HEK293 (cell line): ENCODE data around the gene LRPPRC.
A peak's percentile ranks its signal among the peaks of the same experiment; 100 is the strongest.

ENCODE experiments used
- CTCF ChIA-PET: fragments of 350-600 bp; formaldehyde crosslinking; extraction: SDS; loops from one replicate; lab custom pipeline; 2021; ENCODE audit warnings: antibody characterized with exemption; lab: Yijun Ruan, JAX
- POLR2A ChIA-PET: fragments of 300-600 bp; formaldehyde crosslinking; extraction: SDS; loops from one replicate; lab custom pipeline; 2020; ENCODE audit warnings: antibody characterized with exemption, inconsistent platforms; lab: Yijun Ruan, JAX
- H3K27ac ChIP-seq: fragments of 200-500 bp; sonication (Bioruptor generic); 2 replicates; pipeline ENCODE4 v1.5.1; 2014; ENCODE audit warnings: low read depth, low read length, control low read depth, inconsistent platforms; ENCODE audit errors: extremely low read depth
- H3K36me3 ChIP-seq, 2 experiments: fragments of 200-500 bp in 1 of 2; sonication (Bioruptor generic) in 1 of 2; 1 replicate in 1 of 2; 2 replicates in 1 of 2; pipeline ENCODE4 v1.5.1; 2014 to 2017; ENCODE audit warnings: inconsistent platforms in 2 of 2, low read length in 2 of 2; ENCODE audit not compliant: control insufficient read depth in 2 of 2, insufficient read depth in 1 of 2
- H3K4me1 ChIP-seq: fragments of 200-500 bp; sonication (Bioruptor generic); 2 replicates; pipeline ENCODE4 v1.5.1; 2014; ENCODE audit warnings: mild to moderate bottlenecking, low read length, inconsistent platforms; ENCODE audit not compliant: control insufficient read depth, insufficient read depth
- H3K4me3 ChIP-seq: 2 replicates; pipeline ENCODE4 v1.5.1; 2011; ENCODE audit warnings: low read depth, mild to moderate bottlenecking, control low read depth, low read length, moderate library complexity
- H3K9me3 ChIP-seq: fragments of 200-500 bp; sonication (Bioruptor generic); 2 replicates; pipeline ENCODE4 v1.5.1; 2014; ENCODE audit warnings: low read depth, low read length, inconsistent platforms; ENCODE audit not compliant: control insufficient read depth, insufficient read depth
- AEBP2 ChIP-seq: fragments of 450-650 bp; formaldehyde crosslinking; IDR thresholded peaks from 2 replicates; pipeline ENCODE4 v1.5.1; 2016; ENCODE audit warnings: missing biosample characterization, missing genetic modification characterization, borderline replicate concordance
- GLIS1 ChIP-seq: fragments of 450-650 bp; formaldehyde crosslinking; IDR thresholded peaks from 2 replicates; pipeline ENCODE4 v1.5.1; 2016; ENCODE audit warnings: missing biosample characterization, missing genetic modification characterization
- KLF16 ChIP-seq: fragments of 450-650 bp; formaldehyde crosslinking; IDR thresholded peaks from 2 replicates; pipeline ENCODE4 v1.5.1; 2017; ENCODE audit warnings: missing biosample characterization, missing genetic modification characterization
- KLF9 ChIP-seq: fragments of 450-650 bp; formaldehyde crosslinking; IDR thresholded peaks from 2 replicates; pipeline ENCODE4 v1.5.1; 2016; ENCODE audit warnings: missing biosample characterization, missing genetic modification characterization, low read depth
- MZF1 ChIP-seq: fragments of 450-650 bp; formaldehyde crosslinking; IDR thresholded peaks from 2 replicates; pipeline ENCODE4 v1.5.1; 2017; ENCODE audit warnings: missing biosample characterization, missing genetic modification characterization, borderline replicate concordance
- OSR2 ChIP-seq: fragments of 450-650 bp; formaldehyde crosslinking; IDR thresholded peaks from 2 replicates; pipeline ENCODE4 v1.5.1; 2016; ENCODE audit warnings: missing biosample characterization, missing genetic modification characterization
- ZBTB17 ChIP-seq: fragments of 450-650 bp; formaldehyde crosslinking; IDR thresholded peaks from 2 replicates; pipeline ENCODE4 v1.5.1; 2016; ENCODE audit warnings: missing biosample characterization, missing genetic modification characterization
- ZBTB48 ChIP-seq: fragments of 450-650 bp; formaldehyde crosslinking; IDR thresholded peaks from 2 replicates; pipeline ENCODE4 v1.5.1; 2016; ENCODE audit warnings: missing biosample characterization, missing genetic modification characterization
- ZNF148 ChIP-seq: fragments of 450-650 bp; formaldehyde crosslinking; IDR thresholded peaks from 2 replicates; pipeline ENCODE4 v1.5.0; 2017; ENCODE audit warnings: missing biosample characterization, missing genetic modification characterization, borderline replicate concordance
- ZNF24 ChIP-seq: fragments of 450-650 bp; formaldehyde crosslinking; IDR thresholded peaks from 2 replicates; pipeline ENCODE4 v1.5.1; 2016; ENCODE audit warnings: missing biosample characterization, missing genetic modification characterization
- ZNF26 ChIP-seq: fragments of 450-650 bp; formaldehyde crosslinking; IDR thresholded peaks from 2 replicates; pipeline ENCODE4 v1.5.1; 2016; ENCODE audit warnings: missing biosample characterization, missing genetic modification characterization
- ZNF416 ChIP-seq: fragments of 450-650 bp; formaldehyde crosslinking; IDR thresholded peaks from 2 replicates; pipeline ENCODE4 v1.5.1; 2016; ENCODE audit warnings: missing biosample characterization, missing genetic modification characterization
- ZNF426 ChIP-seq: fragments of 450-650 bp; formaldehyde crosslinking; IDR thresholded peaks from 2 replicates; pipeline ENCODE4 v1.5.1; 2017; ENCODE audit warnings: missing biosample characterization, missing genetic modification characterization, mild to moderate bottlenecking, inconsistent platforms, moderate library complexity
- ZNF449 ChIP-seq: fragments of 450-650 bp; formaldehyde crosslinking; IDR thresholded peaks from 2 replicates; pipeline ENCODE4 v1.5.1; 2017; ENCODE audit warnings: missing biosample characterization, mild to moderate bottlenecking, missing genetic modification characterization, moderate library complexity
- ZNF660 ChIP-seq: fragments of 450-650 bp; IDR thresholded peaks from 2 replicates; pipeline ENCODE4 v1.5.1; 2018; ENCODE audit warnings: missing biosample characterization, mild to moderate bottlenecking, missing genetic modification characterization
- ZNF701 ChIP-seq: fragments of 450-650 bp; formaldehyde crosslinking; IDR thresholded peaks from 2 replicates; pipeline ENCODE4 v1.5.1; 2016; ENCODE audit warnings: missing biosample characterization, missing genetic modification characterization
- TF ChIP-seq, protein P1 (sequence below): fragments of 450-650 bp; IDR thresholded peaks from 2 replicates; pipeline ENCODE4 v1.5.1; 2018; ENCODE audit warnings: missing biosample characterization, mild to moderate bottlenecking, missing genetic modification characterization
- TF ChIP-seq, protein P2 (sequence below): fragments of 450-650 bp; formaldehyde crosslinking; IDR thresholded peaks from 2 replicates; pipeline ENCODE4 v1.5.1; 2017; ENCODE audit warnings: missing biosample characterization, missing genetic modification characterization
- TF ChIP-seq, protein P3 (sequence below): fragments of 450-650 bp; formaldehyde crosslinking; IDR thresholded peaks from 2 replicates; pipeline ENCODE4 v1.5.1; 2016; ENCODE audit warnings: missing biosample characterization, missing genetic modification characterization

LRPPRC gene

DNA sequence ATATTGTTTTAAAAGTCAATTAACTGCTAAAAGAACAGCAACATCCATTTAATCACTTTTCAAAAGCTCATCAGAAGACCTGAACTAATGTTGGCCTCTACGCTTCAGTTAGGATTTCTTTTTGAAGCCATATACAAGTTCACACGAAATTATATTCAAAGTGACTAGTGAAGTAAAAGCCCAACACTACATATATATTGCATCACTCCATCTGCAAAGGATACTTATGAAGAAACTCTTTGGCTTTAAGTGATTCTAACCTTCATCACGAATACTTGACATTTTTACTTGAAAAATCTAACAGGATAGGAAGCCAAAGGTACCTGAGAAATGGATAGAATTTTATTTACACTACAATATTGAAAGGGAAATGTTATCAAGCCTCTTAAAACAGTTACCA is 50.4 kb downstream of the LRPPRC start:
- POLR2A ChIA-PET = no interaction called here
- H3K27ac ChIP-seq = no peak overlapping the region
- H3K4me1 ChIP-seq = no peaks in the 10 kb centered on the region
- no peak overlapping the region for H3K4me3 ChIP-seq
- peaks cover 62 to 82% of the 10 kb centered on the region in 2 experiments; a peak in 2 of 3 replicates for H3K36me3 ChIP-seq
- no peak for TF ChIP-seq ZBTB17 (tag by site-specific recombination)
- TF ChIP-seq ZNF449 (tag by site-specific recombination) = peak; percentile 24; the same call in 1 of the 2 replicates
- no peak for TF ChIP-seq KLF16
- TF ChIP-seq ZNF660 (tag by site-specific recombination) = no peak
- no peak for TF ChIP-seq ZNF148
- TF ChIP-seq, all 188 proteins: peak for 1
- CTCF ChIA-PET = interaction anchor here (2.3 kb wide), 1 partner anchor 67 kb away, joined by 7 read pairs; no protein-coding TSS in a partner anchor
- H3K9me3 ChIP-seq = no peaks in the 10 kb centered on the region

DNA sequence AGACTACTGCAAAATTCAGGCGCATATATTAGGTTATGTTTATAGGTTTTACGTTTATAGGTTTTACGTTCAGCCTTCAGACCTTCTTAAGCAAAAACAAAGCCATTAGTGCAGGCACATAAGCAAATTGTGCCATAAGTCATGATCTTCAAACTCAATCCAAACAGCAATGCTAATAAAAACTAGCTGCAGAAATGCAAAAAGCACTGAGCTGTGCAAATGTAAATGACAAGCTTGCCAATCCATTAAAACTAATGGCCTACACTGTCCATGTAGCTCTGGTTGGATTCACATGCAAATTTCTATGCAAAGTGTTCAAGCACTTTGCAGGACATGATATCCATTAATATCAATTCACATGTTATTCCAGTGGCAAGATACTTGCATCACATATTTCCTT is 50.9 kb downstream of the LRPPRC start:
- ChIA-PET POLR2A (no interaction called here), CTCF (interaction anchor here (0.6 kb wide), 1 partner anchor 351 kb away, joined by 3 read pairs; no protein-coding TSS in a partner anchor)
- H3K27ac ChIP-seq = no peak overlapping the region
- H3K4me3 ChIP-seq = no peak overlapping the region
- peaks cover 62 to 84% of the 10 kb centered on the region in 2 experiments; a peak in 2 of 3 replicates for H3K36me3 ChIP-seq
- no peaks in the 10 kb centered on the region for H3K4me1 ChIP-seq
- TF ChIP-seq KLF9 (no peak), OSR2 (tag by site-specific recombination) (peak; percentile 40; the same call in 1 of the 2 replicates)
- TF ChIP-seq, protein P1, sequence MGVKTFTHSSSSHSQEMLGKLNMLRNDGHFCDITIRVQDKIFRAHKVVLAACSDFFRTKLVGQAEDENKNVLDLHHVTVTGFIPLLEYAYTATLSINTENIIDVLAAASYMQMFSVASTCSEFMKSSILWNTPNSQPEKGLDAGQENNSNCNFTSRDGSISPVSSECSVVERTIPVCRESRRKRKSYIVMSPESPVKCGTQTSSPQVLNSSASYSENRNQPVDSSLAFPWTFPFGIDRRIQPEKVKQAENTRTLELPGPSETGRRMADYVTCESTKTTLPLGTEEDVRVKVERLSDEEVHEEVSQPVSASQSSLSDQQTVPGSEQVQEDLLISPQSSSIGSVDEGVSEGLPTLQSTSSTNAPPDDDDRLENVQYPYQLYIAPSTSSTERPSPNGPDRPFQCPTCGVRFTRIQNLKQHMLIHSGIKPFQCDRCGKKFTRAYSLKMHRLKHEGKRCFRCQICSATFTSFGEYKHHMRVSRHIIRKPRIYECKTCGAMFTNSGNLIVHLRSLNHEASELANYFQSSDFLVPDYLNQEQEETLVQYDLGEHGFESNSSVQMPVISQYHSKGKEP (tag by site-specific recombination) = peak; percentile 88
- TF ChIP-seq, protein P2, sequence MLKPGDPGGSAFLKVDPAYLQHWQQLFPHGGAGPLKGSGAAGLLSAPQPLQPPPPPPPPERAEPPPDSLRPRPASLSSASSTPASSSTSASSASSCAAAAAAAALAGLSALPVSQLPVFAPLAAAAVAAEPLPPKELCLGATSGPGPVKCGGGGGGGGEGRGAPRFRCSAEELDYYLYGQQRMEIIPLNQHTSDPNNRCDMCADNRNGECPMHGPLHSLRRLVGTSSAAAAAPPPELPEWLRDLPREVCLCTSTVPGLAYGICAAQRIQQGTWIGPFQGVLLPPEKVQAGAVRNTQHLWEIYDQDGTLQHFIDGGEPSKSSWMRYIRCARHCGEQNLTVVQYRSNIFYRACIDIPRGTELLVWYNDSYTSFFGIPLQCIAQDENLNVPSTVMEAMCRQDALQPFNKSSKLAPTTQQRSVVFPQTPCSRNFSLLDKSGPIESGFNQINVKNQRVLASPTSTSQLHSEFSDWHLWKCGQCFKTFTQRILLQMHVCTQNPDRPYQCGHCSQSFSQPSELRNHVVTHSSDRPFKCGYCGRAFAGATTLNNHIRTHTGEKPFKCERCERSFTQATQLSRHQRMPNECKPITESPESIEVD (tag by site-specific recombination) = peak; percentile 81
- no peaks in the 10 kb centered on the region for H3K9me3 ChIP-seq

DNA sequence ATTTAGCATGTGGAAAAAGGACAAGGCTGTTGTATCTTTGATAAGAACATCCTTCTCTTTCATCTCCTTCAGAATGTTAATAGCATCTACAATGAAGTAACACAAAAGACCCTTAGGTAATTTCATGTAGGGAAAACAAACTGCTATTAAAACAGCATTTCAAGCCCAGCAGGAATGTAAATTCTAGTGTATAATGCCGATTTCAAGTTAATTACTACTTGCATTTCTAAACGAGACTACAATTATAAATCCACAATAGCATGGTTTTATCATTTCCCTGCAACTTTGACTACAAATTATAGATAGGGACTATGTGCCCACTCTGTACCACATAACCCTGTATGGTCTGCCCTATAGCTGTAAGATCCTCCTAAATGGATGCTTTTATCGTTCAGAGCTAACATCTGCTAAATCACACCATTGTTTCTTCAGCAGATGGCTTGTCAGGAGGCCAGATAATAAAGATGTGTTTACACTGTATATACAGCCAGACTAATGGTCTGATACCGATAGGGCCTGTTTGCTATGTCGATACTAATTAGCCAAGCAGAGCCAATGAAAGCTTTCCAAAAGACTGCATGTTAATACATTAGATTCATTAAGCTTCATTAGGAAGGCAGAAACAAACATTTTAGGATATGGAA is 51.9 kb downstream of the LRPPRC start:
- POLR2A ChIA-PET = no interaction called here
- no peak overlapping the region for H3K27ac ChIP-seq
- H3K9me3 ChIP-seq = no peaks in the 10 kb centered on the region
- H3K4me1 ChIP-seq = no peaks in the 10 kb centered on the region
- H3K4me3 ChIP-seq = no peak overlapping the region
- peaks cover 55 to 81% of the 10 kb centered on the region in 2 experiments for H3K36me3 ChIP-seq
- CTCF ChIA-PET = interaction anchor here (0.6 to 0.7 kb wide), 4 partner anchors 38 to 403 kb away, joined by 3 to 6 read pairs (median 3); no protein-coding TSS in a partner anchor
- TF ChIP-seq GLIS1 (tag by site-specific recombination) (no peak), MZF1 (tag by site-specific recombination) (no peak), ZNF416 (tag by site-specific recombination) (no peak), AEBP2 (tag by site-specific recombination) (no peak), ZNF426 (no peak), ZNF26 (tag by site-specific recombination) (no peak), ZNF24 (tag by site-specific recombination) (no peak), ZBTB48 (tag by site-specific recombination) (no peak), ZNF701 (tag by site-specific recombination) (no peak)
- TF ChIP-seq, protein P3, sequence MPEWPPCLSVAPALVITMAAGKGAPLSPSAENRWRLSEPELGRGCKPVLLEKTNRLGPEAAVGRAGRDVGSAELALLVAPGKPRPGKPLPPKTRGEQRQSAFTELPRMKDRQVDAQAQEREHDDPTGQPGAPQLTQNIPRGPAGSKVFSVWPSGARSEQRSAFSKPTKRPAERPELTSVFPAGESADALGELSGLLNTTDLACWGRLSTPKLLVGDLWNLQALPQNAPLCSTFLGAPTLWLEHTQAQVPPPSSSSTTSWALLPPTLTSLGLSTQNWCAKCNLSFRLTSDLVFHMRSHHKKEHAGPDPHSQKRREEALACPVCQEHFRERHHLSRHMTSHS (tag by site-specific recombination) = no peak
